GM23338 (cell line): ENCODE results near the gene CCDC61.

Experiments
- CREB1 ChIP-seq: fragments of 250-450 bp; sonication (Bioruptor Pico); IDR thresholded peaks from 2 replicates; pipeline ENCODE4 v1.5.0; 2020; ENCODE audit warnings: low read depth, mild to moderate bottlenecking, moderate library complexity
- EZH2 ChIP-seq: fragments of 200-600 bp; sonication (generic); IDR thresholded peaks from one replicate; pipeline ENCODE4 v1.8.0; 2017; ENCODE audit warnings: antibody characterized with exemption, mild to moderate bottlenecking, low read depth; ENCODE audit not compliant: unreplicated experiment
- EZH2phosphoT487 ChIP-seq: fragments of 200-600 bp; sonication (generic); IDR thresholded peaks from one replicate; pipeline ENCODE4 v1.8.1; 2018; ENCODE audit warnings: antibody characterized with exemption; ENCODE audit not compliant: unreplicated experiment
- JUNB ChIP-seq: IDR thresholded peaks from one replicate; pipeline ENCODE4 v1.6.1; 2016; ENCODE audit warnings: antibody characterized with exemption; ENCODE audit not compliant: unreplicated experiment
- NANOG ChIP-seq: IDR thresholded peaks from 2 replicates; pipeline ENCODE4 v1.6.1; 2016; ENCODE audit warnings: antibody characterized with exemption, borderline replicate concordance
- POLR2AphosphoS5 ChIP-seq: IDR thresholded peaks from 2 replicates; pipeline ENCODE4 v1.6.1; 2016; ENCODE audit warnings: antibody characterized with exemption, low read depth
- REST ChIP-seq: IDR thresholded peaks from one replicate; pipeline ENCODE4 v1.6.1; 2018; ENCODE audit warnings: antibody characterized with exemption; ENCODE audit not compliant: unreplicated experiment
- ZNF114 ChIP-seq: fragments of 250-450 bp; sonication (Bioruptor Pico); IDR thresholded peaks from 2 replicates; pipeline ENCODE4 v1.5.0; 2020; ENCODE audit warnings: mild to moderate bottlenecking, moderate library complexity
- TF ChIP-seq, protein P1 (sequence below), 2 experiments: fragments of 200-600 bp in 1 of 2; sonication (generic) in 1 of 2; conservative IDR thresholded peaks; 2 replicates each; pipeline versions ENCODE4 v1.5.1 to v1.6.1; 2016 to 2017; ENCODE audit warnings: antibody characterized with exemption in 2 of 2, low read depth in 2 of 2, mild to moderate bottlenecking in 2 of 2, moderate library complexity in 1 of 2
- TF ChIP-seq, protein P2 (sequence below): IDR thresholded peaks from 2 replicates; pipeline ENCODE4 v1.6.1; 2016; ENCODE audit warnings: antibody characterized with exemption

DNA sequence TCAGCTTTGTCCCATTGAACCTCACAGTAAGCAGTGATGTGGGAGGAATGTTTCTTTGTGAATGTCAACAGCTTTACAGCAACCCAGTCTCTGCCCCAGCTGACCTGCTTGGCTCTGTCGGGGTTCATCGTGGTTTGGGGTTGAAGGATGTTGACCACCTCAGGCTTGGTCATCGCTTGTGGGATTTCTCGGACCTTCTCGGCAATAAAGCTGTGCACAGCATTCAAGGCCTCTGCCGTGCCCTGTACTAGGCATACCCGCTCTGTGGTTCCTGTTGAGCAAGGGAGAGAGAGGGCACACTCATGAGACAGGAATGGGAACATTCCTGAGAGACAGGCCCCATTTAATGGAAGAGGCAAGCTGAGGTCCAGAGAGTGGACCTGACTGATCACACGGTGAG is 41.6 kb upstream of the CCDC61 start:
- no peak for TF ChIP-seq EZH2phosphoT487
- TF ChIP-seq, protein P1, sequence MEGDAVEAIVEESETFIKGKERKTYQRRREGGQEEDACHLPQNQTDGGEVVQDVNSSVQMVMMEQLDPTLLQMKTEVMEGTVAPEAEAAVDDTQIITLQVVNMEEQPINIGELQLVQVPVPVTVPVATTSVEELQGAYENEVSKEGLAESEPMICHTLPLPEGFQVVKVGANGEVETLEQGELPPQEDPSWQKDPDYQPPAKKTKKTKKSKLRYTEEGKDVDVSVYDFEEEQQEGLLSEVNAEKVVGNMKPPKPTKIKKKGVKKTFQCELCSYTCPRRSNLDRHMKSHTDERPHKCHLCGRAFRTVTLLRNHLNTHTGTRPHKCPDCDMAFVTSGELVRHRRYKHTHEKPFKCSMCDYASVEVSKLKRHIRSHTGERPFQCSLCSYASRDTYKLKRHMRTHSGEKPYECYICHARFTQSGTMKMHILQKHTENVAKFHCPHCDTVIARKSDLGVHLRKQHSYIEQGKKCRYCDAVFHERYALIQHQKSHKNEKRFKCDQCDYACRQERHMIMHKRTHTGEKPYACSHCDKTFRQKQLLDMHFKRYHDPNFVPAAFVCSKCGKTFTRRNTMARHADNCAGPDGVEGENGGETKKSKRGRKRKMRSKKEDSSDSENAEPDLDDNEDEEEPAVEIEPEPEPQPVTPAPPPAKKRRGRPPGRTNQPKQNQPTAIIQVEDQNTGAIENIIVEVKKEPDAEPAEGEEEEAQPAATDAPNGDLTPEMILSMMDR (conservative IDR thresholded peaks at IDR 0.05; ENCODE audit: low read depth in 2 of 2), result no peak
- no peak for TF ChIP-seq ZNF114 (CRISPR knock-in tag)
- no peak for TF ChIP-seq JUNB
- TF ChIP-seq POLR2AphosphoS5, result no peak
- no peak for TF ChIP-seq EZH2
- TF ChIP-seq REST, result no peak
- no peak for TF ChIP-seq NANOG
- TF ChIP-seq, protein P2, sequence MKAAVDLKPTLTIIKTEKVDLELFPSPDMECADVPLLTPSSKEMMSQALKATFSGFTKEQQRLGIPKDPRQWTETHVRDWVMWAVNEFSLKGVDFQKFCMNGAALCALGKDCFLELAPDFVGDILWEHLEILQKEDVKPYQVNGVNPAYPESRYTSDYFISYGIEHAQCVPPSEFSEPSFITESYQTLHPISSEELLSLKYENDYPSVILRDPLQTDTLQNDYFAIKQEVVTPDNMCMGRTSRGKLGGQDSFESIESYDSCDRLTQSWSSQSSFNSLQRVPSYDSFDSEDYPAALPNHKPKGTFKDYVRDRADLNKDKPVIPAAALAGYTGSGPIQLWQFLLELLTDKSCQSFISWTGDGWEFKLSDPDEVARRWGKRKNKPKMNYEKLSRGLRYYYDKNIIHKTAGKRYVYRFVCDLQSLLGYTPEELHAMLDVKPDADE, result no peak
- TF ChIP-seq CREB1 (CRISPR knock-in tag), result no peak
